WTC11 (cell line): ENCODE data around the gene AHNAK2. TPM values are rescaled to one million over a fixed set of nuclear protein-coding genes. Genes with fewer than 3 reads are reported as not detected.

Experiments
- ATAC-seq: fragments of 200-7000 bp; cut with Tn5 transposase; 2 replicates; pipeline ENCODE4 v1.10.0; 2021; ENCODE audit warnings: mild to moderate bottlenecking, moderate library complexity
- CTCF ChIA-PET: fragments of 300-600 bp; sonication (Branson Sonifier 250); formaldehyde crosslinking; loops from one replicate; lab custom pipeline; 2021; ENCODE audit warnings: antibody characterized with exemption; lab: Charles Lee
- POLR2A ChIA-PET: fragments of 350-600 bp; sonication (Branson Sonifier 250); formaldehyde crosslinking; loops from one replicate; lab custom pipeline; 2021; ENCODE audit warnings: antibody characterized with exemption; lab: Charles Lee
- DNase-seq: peaks from one replicate; pipeline ENCODE4 v3.0.0; 2021; ENCODE audit warnings: low spot score
- H3K27ac Mint-ChIP-seq: 2 replicates; pipeline ENCODE4 v1.8.0; 2021; ENCODE audit warnings: mixed read lengths
- H3K27me3 Mint-ChIP-seq: 2 replicates; pipeline ENCODE4 v1.8.0; 2021; ENCODE audit warnings: low read depth, mild to moderate bottlenecking, moderate library complexity, mixed read lengths
- H3K36me3 Mint-ChIP-seq: 2 replicates; pipeline ENCODE4 v1.8.0; 2021; ENCODE audit warnings: mixed read lengths
- H3K4me1 Mint-ChIP-seq: 2 replicates; pipeline ENCODE4 v1.8.0; 2022; ENCODE audit warnings: mixed read lengths
- H3K4me3 Mint-ChIP-seq: 2 replicates; pipeline ENCODE4 v1.8.0; 2021; ENCODE audit warnings: mild to moderate bottlenecking, moderate library complexity, mixed read lengths
- H3K9me3 Mint-ChIP-seq: 2 replicates; pipeline ENCODE4 v1.8.0; 2021; ENCODE audit warnings: mixed read lengths
- AFF4 ChIP-seq: sonication (generic); formaldehyde crosslinking; IDR thresholded peaks from 2 replicates; pipeline ENCODE4 v1.8.1; 2023; ENCODE audit warnings: mild to moderate bottlenecking, missing genetic modification reagents, borderline replicate concordance
- AR ChIP-seq: fragments of 250-450 bp; sonication (Bioruptor Pico); IDR thresholded peaks from 2 replicates; pipeline ENCODE4 v1.9.0; 2021; ENCODE audit warnings: mild to moderate bottlenecking
- ATF6 ChIP-seq: sonication (generic); formaldehyde crosslinking; IDR thresholded peaks from 2 replicates; pipeline ENCODE4 v1.8.1; 2023; ENCODE audit warnings: mild to moderate bottlenecking, missing genetic modification reagents
- CDX4 ChIP-seq: fragments of 250-450 bp; sonication (Bioruptor Pico); IDR thresholded peaks from 2 replicates; pipeline ENCODE4 v1.9.0; 2021; ENCODE audit warnings: moderate library complexity, mild to moderate bottlenecking, inconsistent platforms, borderline replicate concordance
- MLX ChIP-seq: sonication (generic); formaldehyde crosslinking; IDR thresholded peaks from 2 replicates; pipeline ENCODE4 v1.8.1; 2023; ENCODE audit warnings: mild to moderate bottlenecking, missing genetic modification reagents, moderate library complexity
- NR2C2 ChIP-seq: sonication (generic); formaldehyde crosslinking; IDR thresholded peaks from 2 replicates; pipeline ENCODE4 v1.8.0; 2022; ENCODE audit warnings: mild to moderate bottlenecking, missing genetic modification reagents
- PREB ChIP-seq: sonication (generic); formaldehyde crosslinking; IDR thresholded peaks from 2 replicates; pipeline ENCODE4 v1.8.1; 2022; ENCODE audit warnings: mild to moderate bottlenecking, missing genetic modification reagents, moderate library complexity, borderline replicate concordance
- RORB ChIP-seq: fragments of 250-450 bp; sonication (Bioruptor Pico); IDR thresholded peaks from 2 replicates; pipeline ENCODE4 v1.9.0; 2021; ENCODE audit warnings: mild to moderate bottlenecking
- SP1 ChIP-seq: sonication (generic); formaldehyde crosslinking; conservative IDR thresholded peaks from 2 replicates; pipeline ENCODE4 v1.8.1; 2022; ENCODE audit warnings: missing genetic modification reagents
- TEAD1 ChIP-seq: sonication (generic); formaldehyde crosslinking; IDR thresholded peaks from 2 replicates; pipeline ENCODE4 v1.8.0; 2022; ENCODE audit warnings: mild to moderate bottlenecking, missing genetic modification reagents
- ZNF121 ChIP-seq: sonication (generic); formaldehyde crosslinking; IDR thresholded peaks from 2 replicates; pipeline ENCODE4 v1.8.0; 2023; ENCODE audit warnings: missing genetic modification reagents
- ZNF232 ChIP-seq: sonication (generic); formaldehyde crosslinking; IDR thresholded peaks from 2 replicates; pipeline ENCODE4 v1.8.0; 2022; ENCODE audit warnings: mild to moderate bottlenecking, missing genetic modification reagents
- ZNF317 ChIP-seq: sonication (generic); formaldehyde crosslinking; IDR thresholded peaks from 2 replicates; pipeline ENCODE4 v1.8.1; 2023; ENCODE audit warnings: low read depth, mild to moderate bottlenecking, moderate library complexity, missing genetic modification reagents, borderline replicate concordance
- ZNF512 ChIP-seq: sonication (generic); formaldehyde crosslinking; IDR thresholded peaks from 2 replicates; pipeline ENCODE4 v1.8.1; 2022; ENCODE audit warnings: missing genetic modification reagents, borderline replicate concordance
- ZNF671 ChIP-seq: fragments of 250-450 bp; sonication (Bioruptor Pico); IDR thresholded peaks from 2 replicates; pipeline ENCODE4 v1.8.0; 2021; ENCODE audit warnings: mild to moderate bottlenecking
- total RNA-seq: library from RNA; stranded (reverse); gene quantifications from 3 replicates; pipeline ENCODE4 v1.2.3, GENCODE V29; 2021

Gene AHNAK2
- total RNA-seq, 1 experiment from 2014 or later = 3.5 TPM

GRCh38 chr14:104897330-104898194 is 80.6 kb downstream of the AHNAK2 start:
- Mint-ChIP-seq H3K9me3 (no peaks in the 10 kb centered on the region), H3K36me3 (no peaks in the 10 kb centered on the region), H3K27me3 (no peaks in the 10 kb centered on the region; the same call in 1 of the 2 replicates), H3K27ac (no peak overlapping the region)
- DNase-seq (no peak), ATAC-seq (no peak)
- CTCF ChIA-PET = interaction anchor here (0.6 to 3.2 kb wide), 9 partner anchors 11 to 129 kb away, joined by 3 to 26 read pairs (median 5); no protein-coding TSS in a partner anchor
- TF ChIP-seq SP1 = no peak
- TF ChIP-seq PREB = no peak
- no peak for TF ChIP-seq AFF4 (CRISPR knock-in tag)
- TF ChIP-seq CDX4 = no peak
- no peak for TF ChIP-seq ATF6 (CRISPR knock-in tag)
- TF ChIP-seq, all 79 proteins: peak for 0
- no peak overlapping the region for H3K4me3 Mint-ChIP-seq
- H3K4me1 Mint-ChIP-seq = no peaks in the 10 kb centered on the region
- POLR2A ChIA-PET = interaction anchor here (0.6 kb wide), 1 partner anchor 69 kb away, joined by 3 read pairs; no protein-coding TSS in a partner anchor

GRCh38 chr14:104895786-104896661 is 82.2 kb downstream of the AHNAK2 start:
- Mint-ChIP-seq H3K27me3 (no peaks in the 10 kb centered on the region; the same call in 1 of the 2 replicates), H3K4me1 (peaks cover 2% of the 10 kb centered on the region; the same call in 1 of the 2 replicates), H3K36me3 (no peaks in the 10 kb centered on the region), H3K27ac (no peak overlapping the region), H3K9me3 (no peaks in the 10 kb centered on the region), H3K4me3 (no peak overlapping the region)
- ChIA-PET CTCF (interaction anchor here (0.5 to 3.2 kb wide), 17 partner anchors 9 to 150 kb away, joined by 3 to 26 read pairs (median 6); partner anchors contain the start of gene PLD4), POLR2A (no interaction called here)
- DNase-seq = no peak
- no peak for ATAC-seq
- no peak for TF ChIP-seq CDX4
- no peak for TF ChIP-seq ZNF317
- TF ChIP-seq ZNF121 (CRISPR knock-in tag) = no peak
- no peak for TF ChIP-seq RORB (CRISPR knock-in tag)
- no peak for TF ChIP-seq MLX (CRISPR knock-in tag)
- TF ChIP-seq ZNF232 (CRISPR knock-in tag) = no peak
- no peak for TF ChIP-seq ZNF671 (CRISPR knock-in tag)
- TF ChIP-seq AR (CRISPR knock-in tag) = no peak
- TF ChIP-seq ZNF512 (CRISPR knock-in tag) = no peak
- TF ChIP-seq NR2C2 = no peak
- TF ChIP-seq PREB = no peak
- TF ChIP-seq TEAD1 = no peak
